ENCODE data around the gene BCAS1. TPM values are rescaled to one million over a fixed set of nuclear protein-coding genes. Genes with fewer than 3 reads are reported as not detected.
A peak's percentile ranks its signal among the peaks of the same experiment; 100 is the strongest.

The BCAS1 gene
- total RNA-seq, 6 experiments from 2014 or later: 0.07 to 0.43 (median 0.15) TPM; not detected in 2

- Histone ChIP-seq H3K4me1 (peaks cover 0 to 8% (median 3%) of the 10 kb centered on the region in 4 donors), H3K36me3 (no peaks in the 10 kb centered on the region), H3K27ac (peak overlapping the region in 2 of 3 donors; percentile 17 to 71), H3K4me3 (no peak overlapping the region), H3K27me3 (no peaks in the 10 kb centered on the region), H3K9me3 (no peaks in the 10 kb centered on the region)
- no peak for DNase-seq
- WGBS (ENCODE audit: insufficient coverage, low coverage, low lambda C conversion rate, missing lambda C conversion rate): 27% methylated on average over 4 of the region's 5 CpGs
- peak; percentile 38 for TF ChIP-seq POLR2A (IDR thresholded peaks at IDR 0.05)
- TF ChIP-seq CTCF (IDR thresholded peaks at IDR 0.05): no peak
- peak; percentile 65 to 93 (median 76) for ATAC-seq
- intact Hi-C loops (cut with DNase I): loop anchor here in 1 of 2 donors (10.0 kb wide), 1 partner anchor 352 kb away; no protein-coding TSS in a partner anchor
Measured at GRCh38 chr20:53926428-53927028, 143.9 kb downstream of the BCAS1 start.

GRCh38 chr20:53925651-53926401, 144.6 kb downstream of the BCAS1 start:
- Histone ChIP-seq H3K36me3 (no peaks in the 10 kb centered on the region), H3K9me3 (no peaks in the 10 kb centered on the region), H3K27ac (peak overlapping the region in 2 of 3 donors; percentile 17 to 71), H3K4me3 (no peak overlapping the region), H3K4me1 (peaks cover 0 to 8% (median 3%) of the 10 kb centered on the region in 4 donors), H3K27me3 (no peaks in the 10 kb centered on the region)
- TF ChIP-seq POLR2A (IDR thresholded peaks at IDR 0.05): no peak
- TF ChIP-seq CTCF (IDR thresholded peaks at IDR 0.05): no peak
- no peak for ATAC-seq
- WGBS (ENCODE audit: insufficient coverage, low coverage, low lambda C conversion rate, missing lambda C conversion rate): 83% methylated on average over 12 of the region's 12 CpGs
- DNase-seq: peak in 1 of 3 donors; percentile 12
- intact Hi-C loops (cut with DNase I): loop anchor here in 1 of 2 donors (10.0 kb wide), 1 partner anchor 351 kb away; no protein-coding TSS in a partner anchor

GRCh38 chr20:53923566-53924369, 146.6 kb downstream of the BCAS1 start:
- Histone ChIP-seq H3K27ac (peak overlapping the region in 2 of 3 donors; percentile 36 to 39), H3K9me3 (no peaks in the 10 kb centered on the region), H3K4me3 (no peak overlapping the region), H3K4me1 (peaks cover 0 to 8% (median 3%) of the 10 kb centered on the region in 4 donors), H3K27me3 (no peaks in the 10 kb centered on the region), H3K36me3 (no peaks in the 10 kb centered on the region)
- ATAC-seq: peak in 1 of 4 donors; percentile 41
- intact Hi-C loops (cut with DNase I): loop anchor here in 1 of 2 donors (10.0 kb wide), 1 partner anchor 349 kb away; no protein-coding TSS in a partner anchor
- WGBS (ENCODE audit: insufficient coverage, low coverage, low lambda C conversion rate, missing lambda C conversion rate): 71% methylated on average over 6 of the region's 7 CpGs
- no peak for DNase-seq
- TF ChIP-seq POLR2A (IDR thresholded peaks at IDR 0.05): no peak
- TF ChIP-seq CTCF (IDR thresholded peaks at IDR 0.05): no peak

GRCh38 chr20:53922901-53923314, 147.5 kb downstream of the BCAS1 start:
- H3K4me1 ChIP-seq: peaks cover 0 to 8% (median 3%) of the 10 kb centered on the region in 4 donors
- no peak for TF ChIP-seq POLR2A (IDR thresholded peaks at IDR 0.05)
- no peak for TF ChIP-seq CTCF (IDR thresholded peaks at IDR 0.05)

More at GRCh38 chr20:53922901-53923314, 147.5 kb downstream of the BCAS1 start:
- Histone ChIP-seq H3K4me3 (no peak overlapping the region), H3K27me3 (no peaks in the 10 kb centered on the region), H3K9me3 (no peaks in the 10 kb centered on the region), H3K36me3 (no peaks in the 10 kb centered on the region), H3K27ac (peak overlapping the region in 1 of 3 donors; percentile 36)
- 29% methylated on average over 4 of the region's 4 CpGs for WGBS (ENCODE audit: insufficient coverage, low coverage, low lambda C conversion rate, missing lambda C conversion rate)
- DNase-seq (no peak), ATAC-seq (peak; percentile 23 to 72 (median 52))
- intact Hi-C loops (cut with DNase I): loop anchor here in 1 of 2 donors (10.0 kb wide), 1 partner anchor 348 kb away; no protein-coding TSS in a partner anchor

All from right lobe of liver (tissue), 6 donors.